Calu3 (cell line): ENCODE results near the gene PMIS2. TPM values are rescaled to one million over a fixed set of nuclear protein-coding genes. Genes with fewer than 3 reads are reported as not detected.

ENCODE experiments used
- BruUV-seq: library from RNA; stranded (reverse); fragments of 400-500 nt; replicated peaks from 2 replicates; lab custom pipeline; 2021; lab: Mats Ljungman, UMichigan
- CTCF ChIA-PET: fragments of 300-600 bp; sonication (Branson Sonifier 250); formaldehyde crosslinking; loops from one replicate; lab custom pipeline; 2022; ENCODE audit warnings: antibody characterized with exemption; lab: Charles Lee
- DNase-seq: peaks from one replicate; pipeline ENCODE4 v3.0.0; 2022
- H3K27ac Mint-ChIP-seq: one replicate; pipeline ENCODE4 v1.8.0; 2022; ENCODE audit warnings: mixed read lengths; ENCODE audit not compliant: unreplicated experiment
- H3K27me3 Mint-ChIP-seq: one replicate; pipeline ENCODE4 v1.8.0; 2022; ENCODE audit warnings: mixed read lengths; ENCODE audit not compliant: unreplicated experiment
- H3K36me3 Mint-ChIP-seq: one replicate; pipeline ENCODE4 v1.8.0; 2022; ENCODE audit warnings: mild to moderate bottlenecking, moderate library complexity, mixed read lengths; ENCODE audit not compliant: insufficient read depth, unreplicated experiment
- H3K4me1 Mint-ChIP-seq: one replicate; pipeline ENCODE4 v1.8.0; 2022; ENCODE audit warnings: mild to moderate bottlenecking, low read depth, mixed read lengths; ENCODE audit not compliant: unreplicated experiment
- H3K4me3 Mint-ChIP-seq: one replicate; pipeline ENCODE4 v1.8.0; 2022; ENCODE audit warnings: mild to moderate bottlenecking, low read depth, moderate library complexity, mixed read lengths; ENCODE audit not compliant: unreplicated experiment
- H3K9me3 Mint-ChIP-seq: one replicate; pipeline ENCODE4 v1.8.0; 2022; ENCODE audit warnings: low read depth, mixed read lengths; ENCODE audit not compliant: unreplicated experiment
- intact Hi-C: fragments of 100-400 bp; cut with micrococcal nuclease; formaldehyde crosslinking; loops from one replicate; pipeline ENCODE4 v1.10.0; 2022; ENCODE audit not compliant: unreplicated experiment
- total RNA-seq: library from RNA; stranded (reverse); gene quantifications from 2 replicates; pipeline ENCODE4 v1.2.3, GENCODE V29; 2022
- TF ChIP-seq, protein P1 (sequence below): fragments of 200-600 bp; IDR thresholded peaks from one replicate; pipeline ENCODE4 v1.8.0; 2022; ENCODE audit warnings: antibody characterized with exemption; ENCODE audit not compliant: unreplicated experiment

PMIS2 gene
- total RNA-seq, 1 experiment from 2014 or later = not detected

DNA sequence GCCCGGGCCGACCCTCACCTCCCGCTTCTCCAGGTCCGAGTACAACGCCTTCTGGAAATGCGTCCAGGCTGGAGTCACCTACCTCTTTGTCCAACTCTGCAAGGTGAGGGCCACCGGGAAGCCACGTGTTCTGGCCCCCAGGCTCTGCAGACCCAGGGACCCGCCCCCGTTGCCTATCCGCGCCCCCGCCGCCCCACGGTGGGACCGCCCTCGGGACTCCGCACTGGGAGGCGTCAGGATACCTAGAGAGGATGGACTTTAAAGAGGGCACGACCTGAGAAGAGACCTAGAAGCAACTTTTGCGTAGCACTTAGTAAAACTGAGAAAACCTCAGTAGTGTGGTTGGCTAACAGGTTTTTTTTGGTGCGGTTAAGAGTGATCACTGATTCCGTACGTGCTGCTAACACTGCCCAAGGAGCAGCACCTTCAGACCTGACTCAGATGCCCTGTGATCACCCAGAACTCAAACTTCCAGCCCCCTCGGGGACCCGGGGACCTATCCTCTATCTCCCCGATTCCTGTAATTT is 40.1 kb upstream of the PMIS2 start:
- intact Hi-C loops = loop anchor here (5.0 kb wide), 1 partner anchor 34 kb away; the partner anchor contains the start of gene DMKN
- Mint-ChIP-seq H3K9me3 (no peaks in the 10 kb centered on the region), H3K4me1 (peaks cover 28% of the 10 kb centered on the region), H3K36me3 (peaks cover 63% of the 10 kb centered on the region), H3K27ac (peak overlapping the region; percentile 87), H3K4me3 (peak overlapping the region; percentile 96), H3K27me3 (no peaks in the 10 kb centered on the region)
- peak; percentile 61 for DNase-seq
- TF ChIP-seq, protein P1, sequence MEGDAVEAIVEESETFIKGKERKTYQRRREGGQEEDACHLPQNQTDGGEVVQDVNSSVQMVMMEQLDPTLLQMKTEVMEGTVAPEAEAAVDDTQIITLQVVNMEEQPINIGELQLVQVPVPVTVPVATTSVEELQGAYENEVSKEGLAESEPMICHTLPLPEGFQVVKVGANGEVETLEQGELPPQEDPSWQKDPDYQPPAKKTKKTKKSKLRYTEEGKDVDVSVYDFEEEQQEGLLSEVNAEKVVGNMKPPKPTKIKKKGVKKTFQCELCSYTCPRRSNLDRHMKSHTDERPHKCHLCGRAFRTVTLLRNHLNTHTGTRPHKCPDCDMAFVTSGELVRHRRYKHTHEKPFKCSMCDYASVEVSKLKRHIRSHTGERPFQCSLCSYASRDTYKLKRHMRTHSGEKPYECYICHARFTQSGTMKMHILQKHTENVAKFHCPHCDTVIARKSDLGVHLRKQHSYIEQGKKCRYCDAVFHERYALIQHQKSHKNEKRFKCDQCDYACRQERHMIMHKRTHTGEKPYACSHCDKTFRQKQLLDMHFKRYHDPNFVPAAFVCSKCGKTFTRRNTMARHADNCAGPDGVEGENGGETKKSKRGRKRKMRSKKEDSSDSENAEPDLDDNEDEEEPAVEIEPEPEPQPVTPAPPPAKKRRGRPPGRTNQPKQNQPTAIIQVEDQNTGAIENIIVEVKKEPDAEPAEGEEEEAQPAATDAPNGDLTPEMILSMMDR = no peak
- TSS peak; percentile 80 for BruUV-seq
- CTCF ChIA-PET = interaction anchor here (1.2 kb wide), 1 partner anchor 36 kb away, joined by 3 read pairs; no protein-coding TSS in a partner anchor

DNA sequence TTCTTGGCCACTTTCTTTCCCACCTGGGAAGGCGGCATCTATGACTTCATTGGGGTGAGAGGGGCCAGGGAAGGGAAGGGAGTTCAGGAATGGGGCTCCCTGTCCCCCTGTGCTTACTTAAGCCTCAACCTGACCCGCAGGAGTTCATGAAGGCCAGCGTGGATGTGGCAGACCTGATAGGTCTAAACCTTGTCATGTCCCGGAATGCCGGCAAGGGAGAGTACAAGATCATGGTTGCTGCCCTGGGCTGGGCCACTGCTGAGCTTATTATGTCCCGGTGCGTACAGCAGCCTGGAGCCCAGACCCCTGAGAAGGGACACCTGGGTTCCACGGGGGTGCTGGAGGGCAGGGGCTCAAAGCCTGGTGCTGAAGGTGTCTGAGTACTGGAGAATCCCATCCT is 39.4 kb upstream of the PMIS2 start:
- H3K4me1 Mint-ChIP-seq = peaks cover 28% of the 10 kb centered on the region
- H3K4me3 Mint-ChIP-seq = peak overlapping the region; percentile 96
- CTCF ChIA-PET = interaction anchor here (1.2 kb wide), 1 partner anchor 36 kb away, joined by 3 read pairs; no protein-coding TSS in a partner anchor
- DNase-seq = no peak
- peaks cover 58% of the 10 kb centered on the region for H3K36me3 Mint-ChIP-seq
- H3K9me3 Mint-ChIP-seq = no peaks in the 10 kb centered on the region
- intact Hi-C loops = loop anchor here (5.0 kb wide), 1 partner anchor 34 kb away; the partner anchor contains the start of gene DMKN
- no TSS peak for BruUV-seq
- TF ChIP-seq, protein P1 = no peak
- peak overlapping the region; percentile 87 for H3K27ac Mint-ChIP-seq
- H3K27me3 Mint-ChIP-seq = no peaks in the 10 kb centered on the region

DNA sequence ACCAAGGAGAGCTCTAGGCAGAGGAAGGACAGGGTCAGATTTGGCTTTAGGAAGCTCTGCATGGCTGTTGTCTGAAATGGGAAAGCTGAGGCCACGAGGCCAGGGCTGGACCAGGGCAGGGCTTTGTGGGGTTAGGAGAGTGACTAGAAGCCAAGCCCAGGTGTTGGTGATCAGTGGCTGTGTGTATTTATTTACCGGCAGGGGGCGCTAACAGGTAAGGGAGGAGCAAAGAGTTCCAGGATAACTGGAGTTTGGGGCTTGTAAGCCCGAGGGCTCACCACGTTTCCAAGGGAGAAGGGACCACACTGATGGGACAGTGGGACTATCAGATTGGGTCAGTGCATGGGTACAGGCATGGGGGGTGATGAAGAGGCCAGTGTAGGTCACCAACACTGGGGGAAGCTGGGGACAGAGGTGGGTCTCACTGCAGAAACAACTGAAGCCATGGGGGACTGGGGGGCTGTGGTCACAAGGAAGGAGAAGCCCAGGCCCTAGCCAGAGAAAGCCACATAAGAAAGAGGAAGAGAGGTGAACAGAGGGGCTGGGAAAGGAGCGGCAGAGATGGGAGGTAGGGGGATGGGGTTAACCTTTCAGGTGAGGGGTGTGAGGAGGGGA is 36.7 kb upstream of the PMIS2 start:
- Mint-ChIP-seq H3K36me3 (peaks cover 48% of the 10 kb centered on the region), H3K27ac (no peak overlapping the region), H3K4me1 (peaks cover 28% of the 10 kb centered on the region), H3K4me3 (no peak overlapping the region), H3K9me3 (no peaks in the 10 kb centered on the region), H3K27me3 (peaks cover 19% of the 10 kb centered on the region)
- intact Hi-C loops = loop anchor here (5.0 kb wide), 1 partner anchor 37 kb away; the partner anchor contains the start of gene DMKN
- TF ChIP-seq, protein P1 = peak; percentile 58
- DNase-seq = peak; percentile 72
- CTCF ChIA-PET = interaction anchor here (1.0 to 1.8 kb wide), 4 partner anchors 39 to 166 kb away, joined by 3 to 4 read pairs (median 4); no protein-coding TSS in a partner anchor
- no TSS peak for BruUV-seq

DNA sequence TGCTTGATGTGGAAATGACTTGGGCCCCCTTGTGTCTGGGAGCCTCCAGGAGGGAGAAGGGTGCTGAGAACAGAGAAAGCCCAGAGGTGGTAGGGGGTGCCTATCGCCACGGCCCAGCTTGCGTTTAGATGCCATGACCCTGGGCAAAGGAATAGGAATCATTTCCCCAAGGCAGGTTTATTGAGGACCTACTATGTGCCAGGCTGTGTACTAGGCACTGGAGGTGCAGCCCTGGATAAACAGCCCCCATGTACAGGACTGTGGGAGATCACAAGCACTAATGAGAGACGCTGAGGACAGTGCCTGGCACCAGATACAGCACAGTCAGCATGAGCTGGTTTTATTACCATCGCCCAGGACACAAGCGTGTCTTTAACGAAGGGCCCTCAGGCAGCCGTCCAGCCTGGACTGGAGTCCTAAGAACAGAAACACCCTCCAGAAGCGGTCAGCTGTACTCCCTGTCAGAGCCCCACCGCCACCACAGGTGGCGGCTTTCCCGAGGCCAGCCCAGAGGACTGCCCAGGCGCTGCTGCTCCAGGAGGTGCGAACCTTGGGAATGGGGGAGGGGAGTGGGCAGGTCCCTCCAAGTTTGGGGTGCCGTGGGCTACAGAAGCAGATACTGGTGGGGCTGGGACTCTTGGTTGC is 36.0 kb upstream of the PMIS2 start:
- peaks cover 42% of the 10 kb centered on the region for H3K36me3 Mint-ChIP-seq
- intact Hi-C loops = loop anchor here (5.0 kb wide), 1 partner anchor 38 kb away; the partner anchor contains the start of gene DMKN
- DNase-seq = no peak
- H3K27me3 Mint-ChIP-seq = peaks cover 26% of the 10 kb centered on the region
- BruUV-seq = no TSS peak
- no peaks in the 10 kb centered on the region for H3K9me3 Mint-ChIP-seq
- CTCF ChIA-PET = no interaction called here
- TF ChIP-seq, protein P1 = no peak
- H3K27ac Mint-ChIP-seq = no peak overlapping the region
- H3K4me1 Mint-ChIP-seq = peaks cover 28% of the 10 kb centered on the region
- H3K4me3 Mint-ChIP-seq = no peak overlapping the region
